Fibroblast of the aortic adventitia (primary cell): ENCODE data around the gene DNAJC10. TPM values are rescaled to one million over a fixed set of nuclear protein-coding genes. Genes with fewer than 3 reads are reported as not detected.

Experiments used
- DNase-seq: peaks from one replicate; pipeline ENCODE4 v3.0.0-alpha.2; 2010; ENCODE audit warnings: low read depth
- H3K4me3 ChIP-seq: 2 replicates; pipeline ENCODE4 v1.5.1; 2011; ENCODE audit warnings: low read depth, mild to moderate bottlenecking, control low read depth, low read length, moderate library complexity
- CTCF ChIP-seq: IDR thresholded peaks from 2 replicates; pipeline ENCODE4 v1.5.1; 2011; ENCODE audit warnings: mild to moderate bottlenecking, low read length, control low read depth, inconsistent platforms; ENCODE audit not compliant: insufficient read depth
- total RNA-seq: library from RNA; depleted of rRNA; stranded (reverse); fragments of >200 nt; gene quantifications from 2 replicates; pipeline ENCODE4 v1.2.3, GENCODE V29; 2012; ENCODE audit warnings: low replicate concordance

The DNAJC10 gene
- total RNA-seq, 1 donor: 184 TPM

GRCh38 chr2:182826496-182826895 is 110.4 kb downstream of the DNAJC10 start:
- TF ChIP-seq CTCF: no peak
- no peak overlapping the region for H3K4me3 ChIP-seq
- DNase-seq: no peak

GRCh38 chr2:182827182-182827879 is 111.3 kb downstream of the DNAJC10 start:
- no peak overlapping the region for H3K4me3 ChIP-seq
- no peak for TF ChIP-seq CTCF
- DNase-seq: no peak

GRCh38 chr2:182831101-182831500 is 115.0 kb downstream of the DNAJC10 start:
- no peak for DNase-seq
- H3K4me3 ChIP-seq: no peak overlapping the region
- no peak for TF ChIP-seq CTCF

- DNase-seq: no peak
- TF ChIP-seq CTCF: no peak
- H3K4me3 ChIP-seq: no peak overlapping the region
Observed at GRCh38 chr2:182831921-182832320, 115.9 kb downstream of the DNAJC10 start.

- H3K4me3 ChIP-seq: no peak overlapping the region
- no peak for DNase-seq
- no peak for TF ChIP-seq CTCF
Observed at GRCh38 chr2:182833084-182833854, 117.2 kb downstream of the DNAJC10 start.

- TF ChIP-seq CTCF: no peak
- DNase-seq: no peak
- no peak overlapping the region for H3K4me3 ChIP-seq
Observed at GRCh38 chr2:182834293-182834692, 118.2 kb downstream of the DNAJC10 start.
